ENCODE measurements around the gene ZNF229. TPM values are rescaled to one million over a fixed set of nuclear protein-coding genes. Genes with fewer than 3 reads are reported as not detected.
"Not testable (repeated sequence)": the region's sequence is repeated elsewhere in the genome, so short reads cannot be mapped to it uniquely, and the experiment has no call there.

The ZNF229 gene
- total RNA-seq, result not detected
- polyA plus RNA-seq, result under 1 TPM in 3 of 4 donors, not detected in 1; 0.26 to 0.87 (median 0.68) TPM

DNA sequence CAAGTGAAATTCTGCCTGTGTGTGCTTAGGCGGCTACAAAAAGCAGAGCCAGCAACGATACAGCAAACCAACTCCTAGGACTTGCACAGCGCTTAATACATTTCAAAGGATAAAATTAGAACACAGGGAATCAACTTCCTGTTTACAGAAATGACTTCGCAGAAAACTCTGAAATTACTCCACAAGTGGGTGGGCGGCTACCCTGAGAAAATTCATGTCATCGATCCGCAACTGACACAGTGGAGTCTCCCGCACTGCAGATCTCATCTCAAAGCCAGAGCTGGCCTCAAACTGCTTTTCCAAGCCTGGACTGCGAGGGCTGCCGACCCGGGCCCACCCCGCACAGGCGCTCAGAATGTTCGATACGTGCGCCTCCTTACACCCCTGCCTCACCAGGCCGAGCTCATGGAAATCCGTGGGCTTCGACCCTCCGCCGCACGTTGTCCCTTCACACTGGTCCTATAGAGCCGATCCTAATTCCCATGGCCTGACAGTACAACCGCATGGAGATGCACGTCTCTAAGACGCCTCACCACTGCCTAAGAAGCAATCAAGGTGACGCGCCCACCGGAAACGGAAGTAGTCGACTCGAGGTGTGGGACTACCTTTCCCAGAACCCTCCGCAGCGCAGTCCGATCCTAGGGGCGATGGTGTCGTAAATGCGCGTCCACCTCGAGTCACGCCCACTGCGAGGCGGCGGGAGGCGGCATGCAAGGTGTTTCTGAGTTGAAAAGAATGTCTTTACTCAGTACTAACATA, at the start of gene ZNF229:
Gene ZNF229 (minus strand): TSS at position 557 of the 759 bp plus-strand sequence. CDS start 5,625 bp downstream, outside the sequence.
- DNase-seq, result peak; percentile 14 to 81 (median 56)

DNA sequence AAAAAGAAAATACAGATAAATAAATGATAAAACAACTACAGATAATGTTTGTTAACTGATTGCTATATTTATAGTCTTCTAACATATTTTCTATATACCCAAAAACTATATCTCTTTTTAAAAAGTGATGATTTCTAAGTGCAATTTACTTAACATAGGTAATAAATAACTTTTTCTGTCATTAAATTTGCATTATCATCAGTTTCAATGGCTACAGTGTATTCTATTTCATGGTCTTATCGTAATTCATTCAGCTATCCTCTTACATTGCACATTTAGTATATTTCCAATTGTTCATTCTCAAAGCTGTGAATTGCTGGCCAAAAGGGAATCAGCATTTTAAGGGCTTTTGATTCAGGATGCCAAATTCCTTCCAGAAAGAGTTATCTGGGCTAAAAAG, 48.4 kb upstream of the ZNF229 start:
- H3K27me3 Mint-ChIP-seq, result no peaks in the 10 kb centered on the region
- H3K4me3 Mint-ChIP-seq, result peak overlapping the region in 2 of 4 donors; percentile 21 to 29
- Histone ChIP-seq H3K4me3 (ENCODE audit: low read depth, low read length) (peak overlapping the region; percentile 1), H3K27me3 (ENCODE audit: control insufficient read depth, insufficient read depth, low read length) (no peaks in the 10 kb centered on the region), H3K4me1 (ENCODE audit: control insufficient read depth, insufficient read depth, low read length, poor library complexity, severe bottlenecking) (peaks cover 19% of the 10 kb centered on the region), H3K36me3 (ENCODE audit: control insufficient read depth, insufficient read depth, low read length) (peaks cover 66% of the 10 kb centered on the region), H3K9me3 (ENCODE audit: control insufficient read depth in 2 of 2, low read length in 2 of 2) (peaks cover 57 to 80% of the 10 kb centered on the region in 2 experiments), H3K27ac (ENCODE audit: insufficient read depth, low read length, poor library complexity, severe bottlenecking) (no peak overlapping the region)
- DNase-seq (no peak), ATAC-seq (ENCODE audit: low read depth in 2 of 2) (no peak)
- peaks cover 75% of the 10 kb centered on the region for H3K36me3 Mint-ChIP-seq
- H3K9me3 Mint-ChIP-seq, result peaks cover 0 to 81% (median 37%) of the 10 kb centered on the region in 7 donors
- H3K4me1 Mint-ChIP-seq, result peaks cover 14 to 54% (median 24%) of the 10 kb centered on the region in 4 donors
- H3K27ac Mint-ChIP-seq, result no peak overlapping the region

More for the DNA sequence above, at the start of gene ZNF229:
- Histone ChIP-seq H3K36me3 (ENCODE audit: control insufficient read depth, insufficient read depth, low read length) (no peaks in the 10 kb centered on the region), H3K27ac (ENCODE audit: insufficient read depth, low read length, poor library complexity, severe bottlenecking) (no peak within 1 kb of the TSS), H3K27me3 (ENCODE audit: control insufficient read depth, insufficient read depth, low read length) (no peaks in the 10 kb centered on the region), H3K9me3 (ENCODE audit: control insufficient read depth in 2 of 2, low read length in 2 of 2) (peaks cover 60 to 73% of the 10 kb centered on the region in 2 experiments), H3K4me1 (ENCODE audit: control insufficient read depth, insufficient read depth, low read length, poor library complexity, severe bottlenecking) (peaks cover 5% of the 10 kb centered on the region), H3K4me3 (ENCODE audit: low read depth, low read length) (peak within 1 kb of the TSS; percentile 54)
- no peaks in the 10 kb centered on the region for H3K27me3 Mint-ChIP-seq
- peaks cover 0 to 17% (median 3%) of the 10 kb centered on the region in 4 donors for H3K4me1 Mint-ChIP-seq
- peaks cover 14 to 82% (median 42%) of the 10 kb centered on the region in 7 donors for H3K9me3 Mint-ChIP-seq
- H3K4me3 Mint-ChIP-seq, result peak within 1 kb of the TSS; percentile 6 to 89 (median 83)
- peak; percentile 60 to 63 for ATAC-seq (ENCODE audit: low read depth in 2 of 2)
- peaks cover 20% of the 10 kb centered on the region for H3K36me3 Mint-ChIP-seq
- peak within 1 kb of the TSS; percentile 62 to 81 (median 69) for H3K27ac Mint-ChIP-seq

DNA sequence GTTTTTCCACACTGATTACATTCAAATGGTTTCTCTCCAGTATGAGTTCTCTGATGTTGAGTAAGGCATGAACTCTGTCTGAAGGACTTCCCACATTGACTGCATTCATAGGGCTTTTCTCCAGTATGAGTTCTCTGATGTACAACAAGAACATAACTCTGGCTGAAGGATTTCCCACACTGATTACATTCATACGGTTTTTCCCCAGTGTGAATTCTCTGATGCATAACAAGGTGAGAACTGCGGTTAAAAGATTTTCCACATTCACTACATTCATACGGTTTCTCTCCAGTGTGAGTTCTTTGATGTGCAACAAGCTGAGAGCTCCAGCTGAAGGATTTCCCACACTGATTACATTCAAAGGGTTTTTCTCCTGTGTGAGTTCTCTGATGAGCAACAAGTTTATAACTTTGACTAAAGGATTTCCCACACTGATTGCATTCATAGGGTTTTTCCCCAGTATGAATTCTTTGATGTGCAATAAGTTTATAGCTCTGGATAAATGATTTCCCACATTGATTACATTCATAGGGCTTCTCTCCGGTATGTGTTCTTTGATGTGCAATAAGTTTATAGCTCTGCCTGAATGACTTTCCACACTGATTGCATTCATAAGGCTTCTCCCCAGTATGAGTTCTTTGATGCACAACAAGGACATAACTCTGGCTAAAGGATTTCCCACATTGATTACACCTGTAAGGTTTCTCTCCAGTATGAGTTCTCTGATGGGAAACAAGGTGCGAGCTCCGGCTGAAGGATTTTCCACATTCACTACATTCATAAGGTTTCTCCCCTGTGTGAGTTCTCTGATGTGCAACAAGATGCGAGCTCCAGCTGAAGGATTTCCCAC, 28.5 kb upstream of the ZNF229 start:
- peaks cover 49% of the 10 kb centered on the region for H3K36me3 ChIP-seq (ENCODE audit: control insufficient read depth, insufficient read depth, low read length)
- Mint-ChIP-seq H3K9me3 (peaks cover 0 to 98% (median 34%) of the 10 kb centered on the region in 7 donors), H3K4me3 (no peak overlapping the region), H3K27ac (no peak overlapping the region), H3K4me1 (no peaks in the 10 kb centered on the region), H3K36me3 (peaks cover 50% of the 10 kb centered on the region), H3K27me3 (no peaks in the 10 kb centered on the region)
- no peaks in the 10 kb centered on the region for H3K4me1 ChIP-seq (ENCODE audit: control insufficient read depth, insufficient read depth, low read length, poor library complexity, severe bottlenecking)
- no peak for ATAC-seq (ENCODE audit: low read depth in 2 of 2)
- H3K9me3 ChIP-seq (ENCODE audit: control insufficient read depth in 2 of 2, low read length in 2 of 2), result peaks cover 96 to 100% of the 10 kb centered on the region in 2 experiments
- H3K4me3 ChIP-seq (ENCODE audit: low read depth, low read length), result peak overlapping the region; percentile 38
- no peak overlapping the region for H3K27ac ChIP-seq (ENCODE audit: insufficient read depth, low read length, poor library complexity, severe bottlenecking)
- no peaks in the 10 kb centered on the region for H3K27me3 ChIP-seq (ENCODE audit: control insufficient read depth, insufficient read depth, low read length)
- DNase-seq, result peak in 2 of 3 donors; percentile 17 to 24

DNA sequence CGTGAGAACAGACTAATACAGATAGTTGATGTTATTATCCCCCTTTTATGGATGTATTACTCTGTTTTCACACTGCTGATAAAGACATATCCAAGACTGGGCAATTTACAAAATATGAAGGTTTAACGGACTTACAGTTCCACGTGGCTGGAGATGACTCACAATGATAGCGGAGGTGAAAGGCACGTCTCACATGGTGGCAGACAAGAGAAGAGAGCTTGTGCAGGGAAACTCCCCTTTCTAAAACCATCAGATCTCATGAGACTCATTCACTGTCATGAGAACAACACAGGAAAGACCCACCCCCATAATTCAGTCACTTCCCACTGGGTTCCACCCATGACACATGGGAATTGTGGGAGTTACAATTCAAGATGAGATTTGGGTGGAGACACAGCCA, 20.5 kb upstream of the ZNF229 start:
- not testable (repeated sequence) for H3K27ac Mint-ChIP-seq; H3K4me1 ChIP-seq (ENCODE audit: control insufficient read depth, insufficient read depth, low read length, poor library complexity, severe bottlenecking); H3K36me3 ChIP-seq (ENCODE audit: control insufficient read depth, insufficient read depth, low read length); ATAC-seq (ENCODE audit: low read depth in 2 of 2); H3K27ac ChIP-seq (ENCODE audit: insufficient read depth, low read length, poor library complexity, severe bottlenecking); H3K4me1 Mint-ChIP-seq; H3K27me3 ChIP-seq (ENCODE audit: control insufficient read depth, insufficient read depth, low read length); H3K27me3 Mint-ChIP-seq; H3K4me3 ChIP-seq (ENCODE audit: low read depth, low read length); DNase-seq; H3K4me3 Mint-ChIP-seq
- H3K9me3 ChIP-seq (ENCODE audit: control insufficient read depth in 2 of 2, low read length in 2 of 2), result peaks cover 62 to 94% of the 10 kb centered on the region in 2 experiments
- peaks cover 0 to 86% (median 43%) of the 10 kb centered on the region in 7 donors for H3K9me3 Mint-ChIP-seq
- H3K36me3 Mint-ChIP-seq, result peaks cover 14% of the 10 kb centered on the region

DNA sequence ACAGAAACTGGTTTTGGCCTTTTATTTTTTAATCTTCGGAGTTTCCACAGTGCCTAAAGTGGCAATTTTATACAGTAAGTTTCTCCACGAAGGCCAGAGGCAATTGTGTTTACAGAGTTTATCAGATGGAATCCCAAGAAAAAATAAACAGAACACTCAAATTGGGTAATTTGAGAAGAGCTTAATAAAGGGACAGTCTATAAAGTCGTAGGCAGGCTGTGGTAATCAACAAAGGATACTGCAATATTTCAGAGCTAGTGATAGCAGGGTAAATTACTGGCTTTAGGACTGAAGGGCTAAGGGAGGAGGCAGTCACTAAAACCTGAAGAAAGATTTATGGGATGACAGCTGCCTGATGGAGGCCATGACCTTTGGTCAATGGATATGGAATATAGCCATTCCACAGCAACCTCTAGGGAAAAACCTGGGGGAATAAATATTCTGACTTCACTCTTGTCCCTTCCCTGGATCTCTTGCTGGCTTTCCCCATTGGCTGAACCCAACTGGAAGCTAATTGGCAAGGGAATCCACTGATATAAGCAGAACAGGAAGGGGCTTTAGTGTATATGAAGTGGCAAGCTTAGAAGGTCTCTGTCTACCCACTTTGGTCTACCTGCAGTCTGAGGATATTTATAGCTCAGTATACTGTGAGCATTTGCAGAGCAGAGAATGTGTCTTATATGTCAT, 14.5 kb upstream of the ZNF229 start:
- DNase-seq; ATAC-seq (ENCODE audit: low read depth in 2 of 2); H3K36me3 Mint-ChIP-seq; H3K4me1 ChIP-seq (ENCODE audit: control insufficient read depth, insufficient read depth, low read length, poor library complexity, severe bottlenecking); H3K27ac ChIP-seq (ENCODE audit: insufficient read depth, low read length, poor library complexity, severe bottlenecking); H3K4me3 ChIP-seq (ENCODE audit: low read depth, low read length); H3K36me3 ChIP-seq (ENCODE audit: control insufficient read depth, insufficient read depth, low read length); H3K27me3 Mint-ChIP-seq; H3K4me1 Mint-ChIP-seq; H3K27ac Mint-ChIP-seq; H3K27me3 ChIP-seq (ENCODE audit: control insufficient read depth, insufficient read depth, low read length); H3K4me3 Mint-ChIP-seq: not testable (repeated sequence)
- peaks cover 4 to 65% (median 31%) of the 10 kb centered on the region in 7 donors for H3K9me3 Mint-ChIP-seq
- H3K9me3 ChIP-seq (ENCODE audit: control insufficient read depth in 2 of 2, low read length in 2 of 2), result peaks cover 29 to 55% of the 10 kb centered on the region in 2 experiments

DNA sequence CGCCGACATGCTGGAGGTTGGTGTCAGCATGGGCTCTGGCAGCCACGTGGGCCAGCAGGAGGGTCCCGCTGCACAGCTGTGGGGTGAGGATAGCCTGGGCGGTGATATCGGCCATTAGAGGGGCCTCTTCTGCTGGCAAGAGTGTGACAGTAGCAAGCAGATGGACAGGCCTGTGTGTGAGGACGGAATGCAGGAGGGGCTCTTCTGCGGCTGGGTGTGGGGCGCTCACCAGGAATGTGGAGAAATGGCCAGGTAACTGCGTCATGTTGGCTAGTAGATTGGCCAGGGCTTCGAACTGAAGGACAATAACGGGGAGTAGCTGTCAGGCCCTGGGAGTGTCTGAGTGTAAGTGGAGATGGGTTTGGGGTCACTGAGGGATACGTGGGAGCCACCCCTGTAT, 7.7 kb upstream of the ZNF229 start:
- not testable (repeated sequence) for H3K4me1 ChIP-seq (ENCODE audit: control insufficient read depth, insufficient read depth, low read length, poor library complexity, severe bottlenecking); DNase-seq; H3K27ac Mint-ChIP-seq; H3K4me3 ChIP-seq (ENCODE audit: low read depth, low read length); ATAC-seq (ENCODE audit: low read depth in 2 of 2); H3K4me3 Mint-ChIP-seq; H3K27me3 ChIP-seq (ENCODE audit: control insufficient read depth, insufficient read depth, low read length); H3K4me1 Mint-ChIP-seq; H3K27ac ChIP-seq (ENCODE audit: insufficient read depth, low read length, poor library complexity, severe bottlenecking); H3K36me3 ChIP-seq (ENCODE audit: control insufficient read depth, insufficient read depth, low read length); H3K36me3 Mint-ChIP-seq; H3K27me3 Mint-ChIP-seq
- H3K9me3 ChIP-seq (ENCODE audit: control insufficient read depth in 2 of 2, low read length in 2 of 2), result peaks cover 29 to 43% of the 10 kb centered on the region in 2 experiments
- peaks cover 7 to 57% (median 19%) of the 10 kb centered on the region in 7 donors for H3K9me3 Mint-ChIP-seq

DNA sequence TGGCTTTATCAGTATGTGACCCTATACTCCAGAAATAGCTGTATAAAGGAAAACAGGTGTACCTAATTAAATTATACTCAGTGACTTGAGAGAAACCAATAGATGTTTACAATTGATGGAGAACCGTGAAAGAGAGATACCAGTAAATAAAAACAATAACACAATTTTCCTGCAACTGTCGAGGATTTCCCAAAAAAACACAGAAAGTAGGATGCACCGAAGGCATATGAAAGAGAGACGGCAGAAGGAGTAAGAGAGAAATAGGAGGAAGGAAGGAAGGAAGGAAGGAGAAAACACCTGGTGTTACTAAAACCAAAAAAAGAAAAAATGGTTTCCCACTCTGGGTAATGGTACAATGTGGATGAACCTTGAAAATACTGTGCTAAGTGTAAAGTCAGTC, 6.8 kb upstream of the ZNF229 start:
- no peaks in the 10 kb centered on the region for H3K4me1 Mint-ChIP-seq
- ATAC-seq (ENCODE audit: low read depth in 2 of 2) (no peak), DNase-seq (no peak)
- Histone ChIP-seq H3K36me3 (ENCODE audit: control insufficient read depth, insufficient read depth, low read length) (no peaks in the 10 kb centered on the region), H3K27me3 (ENCODE audit: control insufficient read depth, insufficient read depth, low read length) (no peaks in the 10 kb centered on the region), H3K27ac (ENCODE audit: insufficient read depth, low read length, poor library complexity, severe bottlenecking) (no peak overlapping the region), H3K4me1 (ENCODE audit: control insufficient read depth, insufficient read depth, low read length, poor library complexity, severe bottlenecking) (no peaks in the 10 kb centered on the region), H3K9me3 (ENCODE audit: control insufficient read depth in 2 of 2, low read length in 2 of 2) (peaks cover 34 to 46% of the 10 kb centered on the region in 2 experiments), H3K4me3 (ENCODE audit: low read depth, low read length) (no peak overlapping the region)
- H3K27ac Mint-ChIP-seq, result no peak overlapping the region
- no peak overlapping the region for H3K4me3 Mint-ChIP-seq
- H3K27me3 Mint-ChIP-seq, result no peaks in the 10 kb centered on the region
- peaks cover 5% of the 10 kb centered on the region for H3K36me3 Mint-ChIP-seq
- peaks cover 7 to 63% (median 20%) of the 10 kb centered on the region in 7 donors for H3K9me3 Mint-ChIP-seq
